Panc1 (cell line): Measurements from ENCODE around the gene IQCN. TPM values are rescaled to one million over a fixed set of nuclear protein-coding genes. Genes with fewer than 3 reads are reported as not detected.
A peak's percentile ranks its signal among the peaks of the same experiment; 100 is the strongest.

Source experiments
- ATAC-seq: fragments of 200-7000 bp; cut with Tn5 transposase; 2 replicates; pipeline ENCODE4 v1.9.1; 2020; ENCODE audit warnings: mild to moderate bottlenecking, moderate library complexity
- BruUV-seq: library from RNA; stranded (reverse); fragments of 400-500 nt; replicated peaks from 2 replicates; lab custom pipeline; 2021; lab: Mats Ljungman, UMichigan
- CTCF ChIA-PET: fragments of 300-600 bp; sonication (Branson Sonifier 250); formaldehyde crosslinking; loops from one replicate; lab custom pipeline; 2022; ENCODE audit warnings: antibody characterized with exemption; lab: Charles Lee
- POLR2A ChIA-PET: fragments of 300-600 bp; sonication (Branson Sonifier 250); formaldehyde crosslinking; loops from one replicate; lab custom pipeline; 2022; ENCODE audit warnings: antibody characterized with exemption; lab: Charles Lee
- DNase-seq: peaks from one replicate; pipeline ENCODE4 v3.0.0-alpha.2; 2010; ENCODE audit warnings: low read depth, low spot score
- H3K27ac ChIP-seq: 2 replicates; pipeline ENCODE4 v1.5.1; 2011; ENCODE audit warnings: mild to moderate bottlenecking, low read length, inconsistent platforms
- H3K27me3 ChIP-seq: fragments of 200-500 bp; sonication (Bioruptor generic); 2 replicates; pipeline ENCODE4 v1.6.0; 2014; ENCODE audit warnings: low read length, inconsistent platforms; ENCODE audit not compliant: control insufficient read depth, insufficient read depth
- H3K36me3 ChIP-seq: fragments of 200-500 bp; sonication (Bioruptor generic); 2 replicates; pipeline ENCODE4 v1.5.1; 2014; ENCODE audit warnings: inconsistent platforms, mild to moderate bottlenecking, low read length, moderate library complexity; ENCODE audit not compliant: control insufficient read depth, insufficient read depth
- H3K4me1 ChIP-seq: 2 replicates; pipeline ENCODE4 v1.5.1; 2011; ENCODE audit warnings: inconsistent platforms, mild to moderate bottlenecking, low read length, moderate library complexity; ENCODE audit not compliant: control insufficient read depth, insufficient read depth
- H3K4me3 ChIP-seq, 2 experiments: 2 replicates each; pipeline ENCODE4 v1.5.1; 2011 to 2012; ENCODE audit warnings: low read depth in 2 of 2, low read length in 2 of 2, mild to moderate bottlenecking in 2 of 2, inconsistent platforms in 1 of 2, moderate library complexity in 1 of 2
- H3K9me3 ChIP-seq: fragments of 200-500 bp; sonication (Bioruptor generic); 2 replicates; pipeline ENCODE4 v1.5.1; 2014; ENCODE audit warnings: low read depth, mild to moderate bottlenecking, inconsistent platforms, low read length, moderate library complexity; ENCODE audit not compliant: control insufficient read depth, insufficient read depth
- CTCF ChIP-seq: fragments of 450-650 bp; IDR thresholded peaks from 2 replicates; pipeline ENCODE4 v1.5.1; 2017; ENCODE audit warnings: mild to moderate bottlenecking
- POLR2AphosphoS5 ChIP-seq: IDR thresholded peaks from 2 replicates; pipeline ENCODE4 v1.6.1; 2012; ENCODE audit warnings: mild to moderate bottlenecking, low read depth, low read length, moderate library complexity
- REST ChIP-seq, 2 experiments: IDR thresholded peaks; 2 replicates each; pipeline ENCODE4 v1.6.1; 2011 to 2012; ENCODE audit warnings: low read depth in 2 of 2, control low read depth in 1 of 2, low read length in 1 of 2, mild to moderate bottlenecking in 1 of 2, moderate library complexity in 1 of 2; ENCODE audit not compliant: insufficient read depth in 1 of 2
- SIN3A ChIP-seq: IDR thresholded peaks from 2 replicates; pipeline ENCODE4 v1.6.1; 2012; ENCODE audit warnings: low read depth, mild to moderate bottlenecking, low read length, moderate library complexity, borderline replicate concordance; ENCODE audit not compliant: insufficient read depth
- TCF7L2 ChIP-seq: IDR thresholded peaks from 2 replicates; pipeline ENCODE4 v1.6.1; 2011; ENCODE audit warnings: mild to moderate bottlenecking, low read depth, low read length, inconsistent platforms
- in situ Hi-C: cut with HindIII; loops from 2 replicates; pipeline ENCODE4 v1.10.0; 2016; ENCODE audit warnings: low sequenced_read_pairs, low pct_unique_long_range_greater_than_20kb
- intact Hi-C: fragments of 100-400 bp; cut with micrococcal nuclease; formaldehyde crosslinking; loops from one replicate; pipeline ENCODE4 v1.10.0; 2022; ENCODE audit not compliant: unreplicated experiment
- total RNA-seq: library from RNA; stranded (reverse); gene quantifications from one replicate; pipeline ENCODE4 v1.2.1, GENCODE V29; 2021; ENCODE audit not compliant: unreplicated experiment

IQCN gene
- total RNA-seq, 1 experiment from 2014 or later, result 2.5 TPM

GRCh38 chr19:18230941-18231734 lies 43.1 kb downstream of the IQCN start:
- no peak for DNase-seq
- Histone ChIP-seq H3K27ac (no peak overlapping the region), H3K9me3 (no peaks in the 10 kb centered on the region), H3K4me3 (no peak overlapping the region), H3K4me1 (no peaks in the 10 kb centered on the region), H3K27me3 (no peaks in the 10 kb centered on the region), H3K36me3 (no peaks in the 10 kb centered on the region)
- peak; percentile 50 for ATAC-seq
- CTCF ChIA-PET, result interaction anchor here (0.6 kb wide), 1 partner anchor 91 kb away, joined by 6 read pairs; no protein-coding TSS in a partner anchor
- intact Hi-C loops (no loop called here), in situ Hi-C loops (no loop called here)
- BruUV-seq, result no TSS peak
- 0 out of 4 replicates have a peak, but pooled peaks of 1 of the 2 experiments have one; percentile 24 for TF ChIP-seq REST (IDR thresholded peaks at IDR 0.05; ENCODE audit: insufficient read depth in 1 of 2, low read depth in 2 of 2, low read length in 1 of 2)
- no peak for TF ChIP-seq POLR2AphosphoS5
- POLR2A ChIA-PET, result interaction anchor here (0.5 kb wide), 1 partner anchor 465 kb away, joined by 4 read pairs; no protein-coding TSS in a partner anchor

GRCh38 chr19:18229915-18230314 lies 44.3 kb downstream of the IQCN start:
- ChIA-PET POLR2A (no interaction called here), CTCF (interaction anchor here (0.5 kb wide), 1 partner anchor 11 kb away, joined by 4 read pairs; no protein-coding TSS in a partner anchor)
- no TSS peak for BruUV-seq
- Histone ChIP-seq H3K4me1 (no peaks in the 10 kb centered on the region), H3K4me3 (no peak overlapping the region), H3K9me3 (no peaks in the 10 kb centered on the region), H3K36me3 (no peaks in the 10 kb centered on the region), H3K27ac (no peak overlapping the region), H3K27me3 (no peaks in the 10 kb centered on the region)
- intact Hi-C loops, result no loop called here
- ATAC-seq, result no peak
- TF ChIP-seq REST (IDR thresholded peaks at IDR 0.05; ENCODE audit: insufficient read depth in 1 of 2, low read depth in 2 of 2, low read length in 1 of 2) (no peak), CTCF (no peak), SIN3A (no peak), TCF7L2 (no peak), POLR2AphosphoS5 (no peak)
- in situ Hi-C loops, result no loop called here
- DNase-seq, result no peak
